ENCODE measurements around the gene CTU1.

DNA sequence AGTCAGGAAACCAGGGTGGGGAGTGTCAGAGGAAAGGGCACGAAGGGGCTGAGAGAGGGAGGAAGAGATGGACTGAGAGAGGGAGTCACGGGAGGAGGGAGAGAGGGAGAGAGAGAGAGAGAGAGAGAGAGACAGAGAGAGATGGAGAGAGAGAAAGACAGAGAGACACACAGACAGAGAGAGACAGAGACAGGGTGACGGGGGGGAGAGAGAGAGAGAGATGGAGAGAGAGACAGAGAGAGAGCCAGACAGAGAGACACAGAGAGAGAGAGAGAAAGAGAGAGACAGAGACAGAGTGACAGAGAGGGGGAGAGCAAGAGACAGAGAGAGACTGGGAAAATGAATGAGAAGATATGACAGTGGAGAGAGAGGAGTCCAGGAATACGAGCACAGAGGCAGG, 25.0 kb downstream of the CTU1 start:
- TF ChIP-seq, protein P1, sequence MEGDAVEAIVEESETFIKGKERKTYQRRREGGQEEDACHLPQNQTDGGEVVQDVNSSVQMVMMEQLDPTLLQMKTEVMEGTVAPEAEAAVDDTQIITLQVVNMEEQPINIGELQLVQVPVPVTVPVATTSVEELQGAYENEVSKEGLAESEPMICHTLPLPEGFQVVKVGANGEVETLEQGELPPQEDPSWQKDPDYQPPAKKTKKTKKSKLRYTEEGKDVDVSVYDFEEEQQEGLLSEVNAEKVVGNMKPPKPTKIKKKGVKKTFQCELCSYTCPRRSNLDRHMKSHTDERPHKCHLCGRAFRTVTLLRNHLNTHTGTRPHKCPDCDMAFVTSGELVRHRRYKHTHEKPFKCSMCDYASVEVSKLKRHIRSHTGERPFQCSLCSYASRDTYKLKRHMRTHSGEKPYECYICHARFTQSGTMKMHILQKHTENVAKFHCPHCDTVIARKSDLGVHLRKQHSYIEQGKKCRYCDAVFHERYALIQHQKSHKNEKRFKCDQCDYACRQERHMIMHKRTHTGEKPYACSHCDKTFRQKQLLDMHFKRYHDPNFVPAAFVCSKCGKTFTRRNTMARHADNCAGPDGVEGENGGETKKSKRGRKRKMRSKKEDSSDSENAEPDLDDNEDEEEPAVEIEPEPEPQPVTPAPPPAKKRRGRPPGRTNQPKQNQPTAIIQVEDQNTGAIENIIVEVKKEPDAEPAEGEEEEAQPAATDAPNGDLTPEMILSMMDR (IDR thresholded peaks at IDR 0.05): no peak
- no peak for TF ChIP-seq POLR2AphosphoS5 (IDR thresholded peaks at IDR 0.05)
- TF ChIP-seq POLR2A (IDR thresholded peaks at IDR 0.05): no peak

Measured in prostate gland (tissue), 2 donors.